Lung (tissue), 12 donors: ENCODE data around the gene GALNT9. TPM values are rescaled to one million over a fixed set of nuclear protein-coding genes. Genes with fewer than 3 reads are reported as not detected.

Experiments
- ATAC-seq: fragments of 200-7000 bp; cut with Tn5 transposase; one replicate; pipeline ENCODE4 v1.9.1; 2020; ENCODE audit warnings: moderate number of reproducible peaks; ENCODE audit not compliant: insufficient read depth, low FRiP score
- DNase-seq, 3 donors: peaks; one replicate each; pipeline ENCODE4 v3.0.0-alpha.2; 2013 to 2017
- H3K27ac ChIP-seq, 2 donors: one replicate each; pipeline ENCODE4 v1.5.1; 2013; ENCODE audit warnings: mild to moderate bottlenecking in 2 of 2, moderate library complexity in 2 of 2, control low read depth in 1 of 2, inconsistent platforms in 1 of 2, low read depth in 1 of 2, low read length in 1 of 2
- H3K27me3 ChIP-seq, 3 donors: one replicate each; pipeline ENCODE4 v1.5.1; 2013; ENCODE audit warnings: low read length in 2 of 3; ENCODE audit not compliant: control insufficient read depth in 3 of 3, insufficient read depth in 3 of 3
- H3K36me3 ChIP-seq, 4 donors: one replicate each; pipeline ENCODE4 v1.5.1; 2013; ENCODE audit warnings: low read length in 4 of 4, mild to moderate bottlenecking in 1 of 4, moderate library complexity in 1 of 4; ENCODE audit not compliant: control insufficient read depth in 4 of 4, insufficient read depth in 4 of 4
- H3K4me1 ChIP-seq, 5 donors: one replicate each; pipeline ENCODE4 v1.5.1; 2013; ENCODE audit warnings: low read length in 5 of 5, mild to moderate bottlenecking in 2 of 5, moderate library complexity in 1 of 5; ENCODE audit not compliant: control insufficient read depth in 5 of 5, insufficient read depth in 5 of 5
- H3K4me3 ChIP-seq: one replicate; pipeline ENCODE4 v1.5.1; 2013; ENCODE audit warnings: mild to moderate bottlenecking, control low read depth, moderate library complexity
- H3K9ac ChIP-seq, 2 donors: one replicate each; pipeline ENCODE4 v1.5.1; 2013; ENCODE audit warnings: low read length in 2 of 2, control low read depth in 1 of 2; ENCODE audit not compliant: insufficient read depth in 1 of 2
- H3K9me3 ChIP-seq, 4 donors: one replicate each; pipeline ENCODE4 v1.5.1; 2013; ENCODE audit warnings: low read length in 3 of 4, mild to moderate bottlenecking in 1 of 4, moderate library complexity in 1 of 4; ENCODE audit not compliant: control insufficient read depth in 4 of 4, insufficient read depth in 3 of 4
- CTCF ChIP-seq: IDR thresholded peaks from 2 replicates; pipeline ENCODE4 v1.5.1; 2012; ENCODE audit warnings: mild to moderate bottlenecking; ENCODE audit errors: control extremely low read depth, extremely low read depth
- WGBS, 2 donors: extraction: QIAGEN DNeasy Blood & Tissue Kit; methylation state at CpG; one replicate each; pipeline ENCODE4 v1.1.7; 2013; 5-methylcytosine and 5-hydroxymethylcytosine counted together
- polyA plus RNA-seq, 2 donors: library from polyadenylated mRNA; stranded (reverse); fragments of 200-250 nt; gene quantifications; one replicate each; pipeline ENCODE4 v1.2.1, GENCODE V29; 2013
- total RNA-seq, 2 donors: library from RNA; depleted of rRNA in 1 of 2; stranded (reverse); fragments of >200 nt in 1 of 2; gene quantifications; one replicate each; pipeline ENCODE4 v1.2.1, GENCODE V29; 2014 to 2021
- donor health status: control.
- donor health status: control.
- donor health status: Bipolar disorder and iron deficiency.
- donor health status: healthy.
- donor health status: DM: yes; HTN: yes; CAD: no.

GALNT9 gene
- total and polyA plus RNA-seq, 4 donors: 0.13 to 1.7 (median 0.79) TPM

GRCh38 chr12:132335179-132335756 lies 5.9 kb upstream of the GALNT9 start:
- WGBS, 2 donors: 86 to 89% methylated on average over 11 of the region's 11 CpGs
- H3K4me3 ChIP-seq: no peak overlapping the region
- peaks cover 0 to 33% (median 22%) of the 10 kb centered on the region in 3 donors for H3K27me3 ChIP-seq
- no peak for DNase-seq
- H3K4me1 ChIP-seq: no peaks in the 10 kb centered on the region
- no peak overlapping the region for H3K9ac ChIP-seq
- ATAC-seq: no peak
- no peak for TF ChIP-seq CTCF
- H3K27ac ChIP-seq: no peak overlapping the region
- H3K9me3 ChIP-seq: peaks cover 0 to 18% (median 0%) of the 10 kb centered on the region in 4 donors
- H3K36me3 ChIP-seq: no peaks in the 10 kb centered on the region

- 77 to 78% methylated on average over 26 of the region's 26 CpGs for WGBS, 2 donors
- DNase-seq: no peak
- no peak for TF ChIP-seq CTCF
- Histone ChIP-seq H3K9me3 (peaks cover 0 to 18% (median 0%) of the 10 kb centered on the region in 4 donors), H3K27me3 (peaks cover 0 to 37% (median 25%) of the 10 kb centered on the region in 3 donors), H3K4me1 (peaks cover 0 to 1% (median 0%) of the 10 kb centered on the region in 5 donors), H3K27ac (no peak overlapping the region), H3K4me3 (no peak overlapping the region), H3K9ac (no peak overlapping the region), H3K36me3 (no peaks in the 10 kb centered on the region)
- ATAC-seq: no peak
Measured at GRCh38 chr12:132333766-132334165, 4.4 kb upstream of the GALNT9 start.

GRCh38 chr12:132333273-132333672 lies 3.9 kb upstream of the GALNT9 start:
- Histone ChIP-seq H3K36me3 (no peaks in the 10 kb centered on the region), H3K4me3 (no peak overlapping the region), H3K9ac (no peak overlapping the region), H3K9me3 (peaks cover 0 to 18% (median 0%) of the 10 kb centered on the region in 4 donors), H3K27me3 (peaks cover 2 to 41% (median 27%) of the 10 kb centered on the region in 3 donors), H3K4me1 (peaks cover 0 to 4% (median 0%) of the 10 kb centered on the region in 5 donors), H3K27ac (no peak overlapping the region)
- 78 to 81% methylated on average over 13 of the region's 13 CpGs for WGBS, 2 donors
- no peak for TF ChIP-seq CTCF
- DNase-seq (no peak), ATAC-seq (no peak)

- DNase-seq (no peak), ATAC-seq (no peak)
- Histone ChIP-seq H3K4me3 (no peak overlapping the region), H3K36me3 (no peaks in the 10 kb centered on the region), H3K9ac (no peak overlapping the region), H3K9me3 (peaks cover 0 to 10% (median 0%) of the 10 kb centered on the region in 4 donors), H3K27ac (no peak overlapping the region), H3K27me3 (peaks cover 3 to 65% (median 40%) of the 10 kb centered on the region in 3 donors), H3K4me1 (peaks cover 0 to 6% (median 0%) of the 10 kb centered on the region in 5 donors)
- WGBS, 2 donors: 88 to 89% methylated on average over 5 of the region's 5 CpGs
- no peak for TF ChIP-seq CTCF
Measured at GRCh38 chr12:132330549-132330881, 1.1 kb upstream of the GALNT9 start.
